Right cardiac atrium (tissue), 5 donors: ENCODE measurements around the gene SPOCK1. TPM values are rescaled to one million over a fixed set of nuclear protein-coding genes. Genes with fewer than 3 reads are reported as not detected.

ENCODE experiments used
- ATAC-seq, 2 donors: fragments of 200-7000 bp; cut with Tn5 transposase; one replicate each; pipeline versions ENCODE4 v1.8.0 to v1.9.1; 2020; ENCODE audit warnings: moderate library complexity in 2 of 2, mild to moderate bottlenecking in 1 of 2
- DNase-seq, 3 donors: peaks; one replicate each; pipeline ENCODE4 v3.0.0-alpha.2; 2020
- H3K27ac ChIP-seq: one replicate; pipeline ENCODE4 v1.5.1; 2013; ENCODE audit warnings: mild to moderate bottlenecking, low read length, control low read depth, moderate library complexity
- H3K27me3 ChIP-seq: one replicate; pipeline ENCODE4 v1.6.1; 2013; ENCODE audit not compliant: control insufficient read depth, insufficient read depth
- H3K4me1 ChIP-seq: one replicate; pipeline ENCODE4 v1.6.1; 2013; ENCODE audit warnings: low read length; ENCODE audit not compliant: control insufficient read depth, insufficient read depth
- H3K4me3 ChIP-seq: one replicate; pipeline ENCODE4 v1.5.1; 2013; ENCODE audit warnings: low read length, control low read depth
- H3K9me3 ChIP-seq: one replicate; pipeline ENCODE4 v1.6.1; 2013; ENCODE audit warnings: low read length; ENCODE audit not compliant: control insufficient read depth
- WGBS: extraction: QIAGEN DNeasy Blood & Tissue Kit; methylation state at CpG from one replicate; pipeline ENCODE4 v1.1.7; 2013; 5-methylcytosine and 5-hydroxymethylcytosine counted together
- intact Hi-C, 4 donors: fragments of 100-400 bp; cut with DNase I; formaldehyde crosslinking; loops; one replicate each; pipeline versions ENCODE4 v1.11.0 to v1.14.0; 2022 to 2023
- polyA plus RNA-seq: library from polyadenylated mRNA; stranded (reverse); fragments of 200-250 nt; gene quantifications from one replicate; pipeline ENCODE4 v1.2.3, GENCODE V29; 2013
- total RNA-seq, 4 donors: library from RNA; stranded (reverse); fragmentation: NEBNext Ultra II Directional; extraction: Animal tissue kit (Norgen Biotek cat#: 25700); gene quantifications; one replicate each; pipeline ENCODE4 v1.2.1, GENCODE V29; 2021
- donor health status: healthy with polysubstance abuse.
- donor health status: DM: no; HTN: yes; CAD: no.
- donor health status: DM: no; HTN: no; CAD: no.
- donor health status: DM: no; HTN: yes; CAD: no; lungs with severe emphysema.
- donor health status: DM: yes; HTN: yes; CAD: no.

The SPOCK1 gene
- total and polyA plus RNA-seq, 5 donors = 41.0 to 186 (median 139) TPM

GRCh38 chr5:137346281-137346680 lies 152.8 kb downstream of the SPOCK1 start:
- H3K4me3 ChIP-seq = no peak overlapping the region
- no peak overlapping the region for H3K27ac ChIP-seq
- ATAC-seq (no peak), DNase-seq (no peak)
- H3K27me3 ChIP-seq = no peaks in the 10 kb centered on the region
- H3K9me3 ChIP-seq = no peaks in the 10 kb centered on the region
- H3K4me1 ChIP-seq = peaks cover 13% of the 10 kb centered on the region
- intact Hi-C loops = loop anchor here in 1 of 4 donors (10.0 kb wide), 1 partner anchor 149 kb away; the partner anchor contains the start of gene SPOCK1
- 62% methylated on average over 3 of the region's 3 CpGs for WGBS

DNA sequence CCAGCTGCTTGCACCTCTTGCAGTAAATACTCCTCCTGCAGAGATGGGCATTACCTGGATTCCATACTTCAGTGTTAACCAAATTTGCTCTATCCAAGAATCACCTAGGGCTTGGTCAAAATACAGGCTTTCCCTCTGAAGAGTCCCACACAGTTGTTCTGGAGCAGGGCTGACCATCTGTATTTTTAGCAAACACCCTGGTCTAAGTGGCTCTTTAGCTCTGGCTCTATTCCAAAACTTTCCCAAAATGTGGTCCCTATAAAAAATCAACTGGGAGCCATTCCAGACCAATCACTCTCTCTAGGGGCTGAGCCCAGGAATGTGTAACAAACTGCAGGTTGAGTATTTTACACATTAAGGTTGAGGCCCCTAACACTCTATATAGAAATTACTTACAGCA lies 153.7 kb downstream of the SPOCK1 start:
- intact Hi-C loops = loop anchor here in 1 of 4 donors (10.0 kb wide), 1 partner anchor 149 kb away; the partner anchor contains the start of gene SPOCK1
- Histone ChIP-seq H3K4me1 (peaks cover 13% of the 10 kb centered on the region), H3K27me3 (no peaks in the 10 kb centered on the region), H3K27ac (no peak overlapping the region), H3K4me3 (no peak overlapping the region), H3K9me3 (no peaks in the 10 kb centered on the region)
- peak in 1 of 2 donors; percentile 49 for ATAC-seq
- DNase-seq = no peak

- ATAC-seq = no peak
- 42% methylated on average over 6 of the region's 6 CpGs for WGBS
- no peak for DNase-seq
Observed at GRCh38 chr5:137344723-137345322, 154.3 kb downstream of the SPOCK1 start.

GRCh38 chr5:137344021-137344420 lies 155.1 kb downstream of the SPOCK1 start:
- Histone ChIP-seq H3K4me3 (no peak overlapping the region), H3K27ac (no peak overlapping the region), H3K27me3 (no peaks in the 10 kb centered on the region), H3K9me3 (no peaks in the 10 kb centered on the region), H3K4me1 (peaks cover 13% of the 10 kb centered on the region)
- DNase-seq (no peak), ATAC-seq (no peak)
- intact Hi-C loops = loop anchor here in 1 of 4 donors (10.0 kb wide), 1 partner anchor 151 kb away; the partner anchor contains the start of gene SPOCK1
- 65% methylated on average over 4 of the region's 4 CpGs for WGBS

More at GRCh38 chr5:137344723-137345322, 154.3 kb downstream of the SPOCK1 start:
- no peaks in the 10 kb centered on the region for H3K9me3 ChIP-seq
- no peaks in the 10 kb centered on the region for H3K27me3 ChIP-seq
- H3K27ac ChIP-seq = no peak overlapping the region
- intact Hi-C loops = loop anchor here in 1 of 4 donors (10.0 kb wide), 1 partner anchor 150 kb away; the partner anchor contains the start of gene SPOCK1
- peaks cover 13% of the 10 kb centered on the region for H3K4me1 ChIP-seq
- H3K4me3 ChIP-seq = no peak overlapping the region

DNA sequence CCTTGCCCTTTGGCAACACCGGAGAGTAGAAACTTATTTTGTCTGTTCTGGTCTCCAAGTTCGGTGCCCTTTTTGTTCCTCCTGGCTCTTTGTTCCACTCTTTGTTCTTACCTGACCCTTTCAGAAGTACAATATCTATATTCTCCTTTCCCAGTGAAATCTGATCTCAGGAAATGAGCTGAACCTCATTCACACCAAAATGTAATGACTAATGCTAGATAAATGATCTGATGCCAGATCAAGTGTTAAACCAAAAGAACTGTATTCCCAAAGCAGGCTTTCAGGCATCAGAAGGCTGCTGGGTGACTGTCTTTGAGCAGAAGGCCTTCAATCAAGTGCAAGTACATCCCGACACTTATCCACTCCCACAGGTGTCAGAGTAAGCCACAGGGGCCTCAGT lies 156.4 kb downstream of the SPOCK1 start:
- Histone ChIP-seq H3K9me3 (no peaks in the 10 kb centered on the region), H3K4me1 (peaks cover 13% of the 10 kb centered on the region), H3K27me3 (no peaks in the 10 kb centered on the region), H3K27ac (no peak overlapping the region), H3K4me3 (no peak overlapping the region)
- WGBS = 89% methylated on average over 3 of the region's 3 CpGs
- no peak for DNase-seq
- no peak for ATAC-seq
- intact Hi-C loops = loop anchor here in 1 of 4 donors (10.0 kb wide), 1 partner anchor 152 kb away; the partner anchor contains the start of gene SPOCK1

DNA sequence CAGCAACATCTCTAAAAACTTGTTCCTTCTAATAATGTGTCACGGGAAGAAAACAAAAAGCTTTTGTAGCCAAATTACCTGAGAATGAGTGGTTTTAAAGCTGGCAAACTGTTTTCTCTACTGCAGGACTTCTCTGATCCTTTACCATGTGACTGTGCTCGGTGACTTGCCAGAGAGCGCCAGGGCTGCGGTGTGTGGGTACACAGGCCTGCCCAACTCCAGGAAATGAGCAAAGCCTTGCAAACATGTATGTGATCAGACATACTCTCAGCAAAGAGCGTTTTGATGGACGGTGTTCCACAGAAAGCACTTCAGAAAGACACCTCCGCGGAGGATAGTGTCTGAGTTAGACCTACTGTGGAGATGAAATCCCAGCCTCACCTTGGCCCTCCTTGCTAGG lies 157.3 kb downstream of the SPOCK1 start:
- Histone ChIP-seq H3K9me3 (no peaks in the 10 kb centered on the region), H3K27me3 (no peaks in the 10 kb centered on the region), H3K27ac (no peak overlapping the region), H3K4me3 (no peak overlapping the region), H3K4me1 (peaks cover 13% of the 10 kb centered on the region)
- intact Hi-C loops = loop anchor here in 1 of 4 donors (10.0 kb wide), 1 partner anchor 153 kb away; the partner anchor contains the start of gene SPOCK1
- ATAC-seq = no peak
- no peak for DNase-seq
- 79% methylated on average over 8 of the region's 8 CpGs for WGBS

DNA sequence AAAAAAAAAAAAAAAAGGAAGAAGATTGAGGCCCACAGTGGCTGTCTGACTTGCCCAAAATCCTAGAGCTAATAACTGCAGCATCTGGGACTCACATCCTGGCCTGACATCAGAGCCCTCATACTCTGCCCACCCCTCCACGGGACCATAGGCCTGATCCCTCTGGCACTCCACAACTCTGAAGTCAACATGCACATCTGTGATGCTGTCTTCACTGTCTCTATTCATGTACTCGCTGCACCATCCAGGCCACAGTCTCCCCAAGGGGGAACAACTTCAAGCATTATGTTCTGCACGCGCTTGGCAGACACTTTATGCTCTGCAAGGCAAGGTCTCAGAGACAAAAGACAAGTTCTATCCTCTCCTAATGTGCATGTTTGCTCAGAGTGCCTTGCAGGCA lies 158.2 kb downstream of the SPOCK1 start:
- H3K4me3 ChIP-seq = no peak overlapping the region
- H3K27me3 ChIP-seq = no peaks in the 10 kb centered on the region
- H3K27ac ChIP-seq = no peak overlapping the region
- peaks cover 13% of the 10 kb centered on the region for H3K4me1 ChIP-seq
- DNase-seq = no peak
- ATAC-seq = no peak
- H3K9me3 ChIP-seq = no peaks in the 10 kb centered on the region
- intact Hi-C loops = loop anchor here in 1 of 4 donors (10.0 kb wide), 1 partner anchor 154 kb away; the partner anchor contains the start of gene SPOCK1
- WGBS = 86% methylated on average over 4 of the region's 4 CpGs

DNA sequence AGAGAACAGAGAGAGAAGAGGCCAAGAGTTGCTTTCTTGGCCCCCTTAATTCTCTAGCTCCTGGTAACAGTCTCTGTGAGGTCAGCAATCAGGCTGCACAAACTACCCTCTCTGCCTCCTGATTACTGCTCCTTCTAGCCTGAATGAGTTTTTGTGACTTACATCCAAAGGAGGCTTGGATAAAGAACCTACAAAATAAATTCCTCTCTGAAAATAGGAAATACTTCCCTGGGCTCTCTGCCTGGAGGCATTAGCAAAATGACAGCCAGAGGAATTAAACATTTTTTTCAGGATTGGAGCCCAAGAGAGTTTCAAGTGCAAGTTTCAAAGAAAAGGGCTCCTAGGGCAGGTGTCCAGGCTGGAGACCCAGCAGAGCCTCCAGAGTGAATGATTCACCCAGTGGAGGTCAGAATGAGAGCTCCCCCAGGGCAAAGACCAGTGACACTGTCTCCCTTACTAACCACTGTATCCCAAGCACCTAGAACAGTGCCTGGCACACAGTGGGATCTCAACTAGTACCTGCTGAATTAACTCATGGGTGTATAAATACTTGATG lies 162.5 kb downstream of the SPOCK1 start:
- H3K27ac ChIP-seq = no peak overlapping the region
- no peak for ATAC-seq
- no peaks in the 10 kb centered on the region for H3K9me3 ChIP-seq
- no peaks in the 10 kb centered on the region for H3K27me3 ChIP-seq
- no peak for DNase-seq
- no peak overlapping the region for H3K4me3 ChIP-seq
- H3K4me1 ChIP-seq = peaks cover 2% of the 10 kb centered on the region
- intact Hi-C loops = no loop called here

DNA sequence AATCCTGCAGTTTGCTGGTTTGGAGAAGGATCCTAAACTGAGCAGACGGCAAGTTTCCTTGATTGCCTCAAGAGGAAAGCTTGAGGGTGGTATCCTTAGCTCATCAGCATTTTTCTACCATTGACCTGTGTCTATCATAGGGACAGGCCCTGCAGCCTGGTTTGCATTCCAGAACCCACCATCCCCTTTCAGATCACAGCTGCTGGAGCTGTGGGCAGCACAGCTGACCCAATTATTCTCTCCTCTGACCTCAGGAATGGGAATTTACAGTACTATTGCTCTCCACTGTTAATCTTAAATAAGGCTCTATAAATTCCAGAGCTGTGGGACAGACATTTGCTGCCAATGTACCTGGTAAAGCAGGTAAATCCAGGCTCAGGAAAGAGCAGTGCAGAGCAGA lies 163.0 kb downstream of the SPOCK1 start:
- no peak for DNase-seq
- Histone ChIP-seq H3K27me3 (no peaks in the 10 kb centered on the region), H3K4me3 (no peak overlapping the region), H3K4me1 (peaks cover 2% of the 10 kb centered on the region), H3K9me3 (no peaks in the 10 kb centered on the region), H3K27ac (no peak overlapping the region)
- ATAC-seq = no peak
- intact Hi-C loops = no loop called here
- 56% methylated on average over 1 of the region's 1 CpG for WGBS

DNA sequence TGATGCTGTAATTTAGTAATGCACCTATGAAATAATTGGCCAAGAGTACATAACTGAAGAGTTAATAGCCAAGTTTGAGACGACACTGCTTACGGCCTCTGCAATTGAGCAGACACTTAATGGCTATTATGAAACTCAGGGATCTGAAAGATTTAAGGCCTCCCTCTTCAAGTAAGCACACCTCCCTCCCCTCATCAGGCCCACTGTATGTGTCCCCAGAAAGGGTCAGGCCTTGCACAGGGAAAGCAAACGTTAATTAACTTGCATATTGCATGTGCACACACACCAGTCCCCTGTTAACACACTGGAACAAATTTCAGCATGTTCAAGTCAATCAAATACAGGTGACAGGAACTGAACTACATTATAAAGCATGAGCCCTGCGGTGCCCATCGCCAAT lies 163.6 kb downstream of the SPOCK1 start:
- intact Hi-C loops = no loop called here
- 78% methylated on average over 5 of the region's 5 CpGs for WGBS
- no peaks in the 10 kb centered on the region for H3K27me3 ChIP-seq
- H3K4me3 ChIP-seq = no peak overlapping the region
- H3K27ac ChIP-seq = no peak overlapping the region
- DNase-seq (no peak), ATAC-seq (no peak)
- peaks cover 2% of the 10 kb centered on the region for H3K4me1 ChIP-seq
- no peaks in the 10 kb centered on the region for H3K9me3 ChIP-seq

- 79% methylated on average over 3 of the region's 3 CpGs for WGBS
- H3K27ac ChIP-seq = no peak overlapping the region
- H3K4me1 ChIP-seq = peaks cover 2% of the 10 kb centered on the region
- intact Hi-C loops = no loop called here
- ATAC-seq (no peak), DNase-seq (no peak)
- no peaks in the 10 kb centered on the region for H3K27me3 ChIP-seq
- H3K9me3 ChIP-seq = no peaks in the 10 kb centered on the region
- no peak overlapping the region for H3K4me3 ChIP-seq
Observed at GRCh38 chr5:137333928-137334327, 165.2 kb downstream of the SPOCK1 start.
